ENCODE data around the gene HIRA. TPM values are rescaled to one million over a fixed set of nuclear protein-coding genes. Genes with fewer than 3 reads are reported as not detected.
"Not testable (repeated sequence)": the region's sequence is repeated elsewhere in the genome, so short reads cannot be mapped to it uniquely, and the experiment has no call there.

Gene HIRA
- total RNA-seq, 4 donors from 2014 or later = 18.3 to 29.3 (median 20.3) TPM

GRCh38 chr22:19448076-19448607 lies 16.6 kb upstream of the HIRA start:
- in situ Hi-C loops (cut with MboI; ENCODE audit: low pct_ligation_motif_present in 1 of 4, low pct_unique_long_range_greater_than_20kb in 1 of 4, low sequenced_read_pairs in 3 of 4) = no loop called here
- peak overlapping the region; percentile 92 to 97 (median 96) for H3K27ac ChIP-seq
- peaks cover 0 to 9% (median 3%) of the 10 kb centered on the region in 4 donors for H3K36me3 ChIP-seq
- DNase-seq = peak; percentile 57
- no peaks in the 10 kb centered on the region for H3K9me3 ChIP-seq
- 0 to 12% methylated on average over 2 to 14 of the region's 14 CpGs for WGBS, 2 donors (ENCODE audit: low coverage in 1 of 2)
- H3K4me1 ChIP-seq = peaks cover 16 to 23% (median 21%) of the 10 kb centered on the region in 4 donors
- no peaks in the 10 kb centered on the region for H3K27me3 ChIP-seq
- intact Hi-C loops (cut with DNase I; ENCODE audit: low total_unique reads) = no loop called here
- TF ChIP-seq POLR2AphosphoS5 (IDR thresholded peaks at IDR 0.05) (peak in 1 of 3 donors; percentile 5), EP300 (IDR thresholded peaks at IDR 0.05; ENCODE audit: low read depth) (no peak)
- peak overlapping the region; percentile 47 to 95 (median 76) for H3K4me3 ChIP-seq

GRCh38 chr22:19447330-19448075 lies 16.0 kb upstream of the HIRA start, which contains the start of gene C22orf39:
C22orf39 (minus strand) TSS chr22:19447711; CDS start chr22:19447688, 23 bp downstream.
- peak; percentile 92 for DNase-seq
- Histone ChIP-seq H3K9me3 (no peaks in the 10 kb centered on the region), H3K4me3 (peak within 1 kb of the TSS; percentile 66 to 95 (median 76)), H3K27ac (peak within 1 kb of the TSS; percentile 92 to 97 (median 96)), H3K27me3 (no peaks in the 10 kb centered on the region), H3K36me3 (peaks cover 0 to 9% (median 0%) of the 10 kb centered on the region in 4 donors), H3K4me1 (peaks cover 16 to 23% (median 21%) of the 10 kb centered on the region in 4 donors)
- in situ Hi-C loops (cut with MboI; ENCODE audit: low pct_ligation_motif_present in 1 of 4, low pct_unique_long_range_greater_than_20kb in 1 of 4, low sequenced_read_pairs in 3 of 4) = no loop called here
- intact Hi-C loops (cut with DNase I; ENCODE audit: low total_unique reads) = no loop called here
- TF ChIP-seq EP300 (IDR thresholded peaks at IDR 0.05; ENCODE audit: low read depth) (no peak), CTCF (IDR thresholded peaks at IDR 0.05) (no peak), POLR2A (IDR thresholded peaks at IDR 0.05) (peak; percentile 78), POLR2AphosphoS5 (IDR thresholded peaks at IDR 0.05) (peak; percentile 80 to 94 (median 91))
- WGBS, 2 donors (ENCODE audit: low coverage in 1 of 2) = 1% methylated on average over 82 of the region's 92 CpGs; no CpG with 5 or more reads in 1 of the 2 donors

GRCh38 chr22:19446603-19447329 lies 15.2 kb upstream of the HIRA start:
- peak overlapping the region; percentile 66 to 95 (median 76) for H3K4me3 ChIP-seq
- WGBS, 2 donors (ENCODE audit: low coverage in 1 of 2) = 16 to 23% methylated on average over 4 to 22 of the region's 22 CpGs
- H3K9me3 ChIP-seq = no peaks in the 10 kb centered on the region
- H3K36me3 ChIP-seq = peaks cover 0 to 9% (median 0%) of the 10 kb centered on the region in 4 donors
- peaks cover 16 to 23% (median 21%) of the 10 kb centered on the region in 4 donors for H3K4me1 ChIP-seq
- peak overlapping the region; percentile 92 to 97 (median 96) for H3K27ac ChIP-seq
- peak; percentile 12 for DNase-seq
- TF ChIP-seq POLR2A (IDR thresholded peaks at IDR 0.05) (no peak), POLR2AphosphoS5 (IDR thresholded peaks at IDR 0.05) (no peak), EP300 (IDR thresholded peaks at IDR 0.05; ENCODE audit: low read depth) (no peak), CTCF (IDR thresholded peaks at IDR 0.05) (no peak)
- H3K27me3 ChIP-seq = no peaks in the 10 kb centered on the region
- intact Hi-C loops (cut with DNase I; ENCODE audit: low total_unique reads) = no loop called here
- in situ Hi-C loops (cut with MboI; ENCODE audit: low pct_ligation_motif_present in 1 of 4, low pct_unique_long_range_greater_than_20kb in 1 of 4, low sequenced_read_pairs in 3 of 4) = no loop called here

- H3K9me3 ChIP-seq; H3K27me3 ChIP-seq; DNase-seq; H3K27ac ChIP-seq; in situ Hi-C loops (cut with MboI; ENCODE audit: low pct_ligation_motif_present in 1 of 4, low pct_unique_long_range_greater_than_20kb in 1 of 4, low sequenced_read_pairs in 3 of 4); intact Hi-C loops (cut with DNase I; ENCODE audit: low total_unique reads); H3K36me3 ChIP-seq; H3K4me3 ChIP-seq: not testable (repeated sequence)
- peaks cover 16 to 23% (median 21%) of the 10 kb centered on the region in 4 donors for H3K4me1 ChIP-seq
- 93 to 94% methylated on average over 3 to 9 of the region's 9 CpGs for WGBS, 2 donors (ENCODE audit: low coverage in 1 of 2)
Measured at GRCh38 chr22:19445279-19445982, 13.9 kb upstream of the HIRA start.

Data from transverse colon (tissue), 4 donors.